Measurements from ENCODE around the gene CCNY. TPM values are rescaled to one million over a fixed set of nuclear protein-coding genes. Genes with fewer than 3 reads are reported as not detected.
A peak's percentile ranks its signal among the peaks of the same experiment; 100 is the strongest.

CCNY gene
- total and polyA plus RNA-seq, 2 of the 13 experiments (the other 11 are each of a cell fraction or from before 2014, with no cell fraction given) = 48.2 to 54.7 TPM

DNA sequence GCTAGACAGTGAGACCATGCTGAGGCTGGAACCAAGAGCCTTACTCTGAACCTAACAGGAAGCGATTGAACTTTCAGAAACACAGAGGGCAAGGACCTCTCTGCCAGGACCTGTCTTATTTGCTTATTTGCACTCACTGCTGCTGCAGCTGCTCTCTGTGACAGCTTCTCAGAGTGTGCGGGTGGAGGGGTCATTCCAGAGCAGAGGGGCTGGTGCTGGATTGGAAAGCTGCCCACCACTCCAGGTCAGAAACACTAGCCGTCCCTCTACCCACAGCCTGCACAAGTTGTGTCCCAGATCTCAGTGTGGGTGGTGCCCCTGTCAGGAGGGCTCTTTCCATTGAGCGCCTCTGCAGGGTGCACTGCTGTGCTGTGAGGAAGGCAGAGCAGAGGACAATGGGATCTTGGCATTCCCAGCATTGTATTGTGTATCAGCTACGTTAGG lies 126.2 kb downstream of the CCNY start (continued):
- TF ChIP-seq, protein P1, sequence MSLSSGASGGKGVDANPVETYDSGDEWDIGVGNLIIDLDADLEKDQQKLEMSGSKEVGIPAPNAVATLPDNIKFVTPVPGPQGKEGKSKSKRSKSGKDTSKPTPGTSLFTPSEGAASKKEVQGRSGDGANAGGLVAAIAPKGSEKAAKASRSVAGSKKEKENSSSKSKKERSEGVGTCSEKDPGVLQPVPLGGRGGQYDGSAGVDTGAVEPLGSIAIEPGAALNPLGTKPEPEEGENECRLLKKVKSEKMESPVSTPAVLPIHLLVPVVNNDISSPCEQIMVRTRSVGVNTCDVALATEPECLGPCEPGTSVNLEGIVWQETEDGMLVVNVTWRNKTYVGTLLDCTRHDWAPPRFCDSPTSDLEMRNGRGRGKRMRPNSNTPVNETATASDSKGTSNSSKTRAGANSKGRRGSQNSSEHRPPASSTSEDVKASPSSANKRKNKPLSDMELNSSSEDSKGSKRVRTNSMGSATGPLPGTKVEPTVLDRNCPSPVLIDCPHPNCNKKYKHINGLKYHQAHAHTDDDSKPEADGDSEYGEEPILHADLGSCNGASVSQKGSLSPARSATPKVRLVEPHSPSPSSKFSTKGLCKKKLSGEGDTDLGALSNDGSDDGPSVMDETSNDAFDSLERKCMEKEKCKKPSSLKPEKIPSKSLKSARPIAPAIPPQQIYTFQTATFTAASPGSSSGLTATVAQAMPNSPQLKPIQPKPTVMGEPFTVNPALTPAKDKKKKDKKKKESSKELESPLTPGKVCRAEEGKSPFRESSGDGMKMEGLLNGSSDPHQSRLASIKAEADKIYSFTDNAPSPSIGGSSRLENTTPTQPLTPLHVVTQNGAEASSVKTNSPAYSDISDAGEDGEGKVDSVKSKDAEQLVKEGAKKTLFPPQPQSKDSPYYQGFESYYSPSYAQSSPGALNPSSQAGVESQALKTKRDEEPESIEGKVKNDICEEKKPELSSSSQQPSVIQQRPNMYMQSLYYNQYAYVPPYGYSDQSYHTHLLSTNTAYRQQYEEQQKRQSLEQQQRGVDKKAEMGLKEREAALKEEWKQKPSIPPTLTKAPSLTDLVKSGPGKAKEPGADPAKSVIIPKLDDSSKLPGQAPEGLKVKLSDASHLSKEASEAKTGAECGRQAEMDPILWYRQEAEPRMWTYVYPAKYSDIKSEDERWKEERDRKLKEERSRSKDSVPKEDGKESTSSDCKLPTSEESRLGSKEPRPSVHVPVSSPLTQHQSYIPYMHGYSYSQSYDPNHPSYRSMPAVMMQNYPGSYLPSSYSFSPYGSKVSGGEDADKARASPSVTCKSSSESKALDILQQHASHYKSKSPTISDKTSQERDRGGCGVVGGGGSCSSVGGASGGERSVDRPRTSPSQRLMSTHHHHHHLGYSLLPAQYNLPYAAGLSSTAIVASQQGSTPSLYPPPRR (CRISPR knock-in tag; IDR thresholded peaks at IDR 0.05; ENCODE audit: borderline replicate concordance) = peak; percentile 46; the same call in 1 of the 2 replicates
- TF ChIP-seq FOXA1 (IDR thresholded peaks at IDR 0.05) (no peak), FOXA1 (CRISPR knock-in tag; IDR thresholded peaks at IDR 0.05) (peak; percentile 70), ZFY (CRISPR knock-in tag; IDR thresholded peaks at IDR 0.05) (no peak), ZNF292 (CRISPR knock-in tag; IDR thresholded peaks at IDR 0.05; ENCODE audit: borderline replicate concordance, low read depth) (peak; percentile 100), YEATS2 (CRISPR knock-in tag; IDR thresholded peaks at IDR 0.05; ENCODE audit: borderline replicate concordance) (no peak), ATF7 (IDR thresholded peaks at IDR 0.05) (no peak), ATF7 (CRISPR knock-in tag; IDR thresholded peaks at IDR 0.05) (no peak), ZNF841 (CRISPR knock-in tag; IDR thresholded peaks at IDR 0.05; ENCODE audit: borderline replicate concordance) (no peak), ZNF674 (CRISPR knock-in tag; IDR thresholded peaks at IDR 0.05; ENCODE audit: low read depth) (no peak), SNAPC2 (CRISPR knock-in tag; IDR thresholded peaks at IDR 0.05) (no peak), DNMT1 (CRISPR knock-in tag; IDR thresholded peaks at IDR 0.05) (no peak), ZNF3 (CRISPR knock-in tag; IDR thresholded peaks at IDR 0.05) (no peak), ZNF501 (CRISPR knock-in tag; IDR thresholded peaks at IDR 0.05) (no peak), NRL (CRISPR knock-in tag; IDR thresholded peaks at IDR 0.05; ENCODE audit: borderline replicate concordance) (no peak)
- TF ChIP-seq, protein P2, sequence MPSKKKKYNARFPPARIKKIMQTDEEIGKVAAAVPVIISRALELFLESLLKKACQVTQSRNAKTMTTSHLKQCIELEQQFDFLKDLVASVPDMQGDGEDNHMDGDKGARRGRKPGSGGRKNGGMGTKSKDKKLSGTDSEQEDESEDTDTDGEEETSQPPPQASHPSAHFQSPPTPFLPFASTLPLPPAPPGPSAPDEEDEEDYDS (CRISPR knock-in tag; IDR thresholded peaks at IDR 0.05) = 0 out of 2 replicates have a peak, but pooled peaks have one; percentile 30
- TF ChIP-seq, protein P3, sequence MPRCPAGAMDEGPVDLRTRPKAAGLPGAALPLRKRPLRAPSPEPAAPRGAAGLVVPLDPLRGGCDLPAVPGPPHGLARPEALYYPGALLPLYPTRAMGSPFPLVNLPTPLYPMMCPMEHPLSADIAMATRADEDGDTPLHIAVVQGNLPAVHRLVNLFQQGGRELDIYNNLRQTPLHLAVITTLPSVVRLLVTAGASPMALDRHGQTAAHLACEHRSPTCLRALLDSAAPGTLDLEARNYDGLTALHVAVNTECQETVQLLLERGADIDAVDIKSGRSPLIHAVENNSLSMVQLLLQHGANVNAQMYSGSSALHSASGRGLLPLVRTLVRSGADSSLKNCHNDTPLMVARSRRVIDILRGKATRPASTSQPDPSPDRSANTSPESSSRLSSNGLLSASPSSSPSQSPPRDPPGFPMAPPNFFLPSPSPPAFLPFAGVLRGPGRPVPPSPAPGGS (CRISPR knock-in tag; IDR thresholded peaks at IDR 0.05) = no peak
- TF ChIP-seq, protein P4, sequence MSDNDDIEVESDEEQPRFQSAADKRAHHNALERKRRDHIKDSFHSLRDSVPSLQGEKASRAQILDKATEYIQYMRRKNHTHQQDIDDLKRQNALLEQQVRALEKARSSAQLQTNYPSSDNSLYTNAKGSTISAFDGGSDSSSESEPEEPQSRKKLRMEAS (IDR thresholded peaks at IDR 0.05) = 0 out of 2 replicates have a peak, but pooled peaks have one; percentile 50
- TF ChIP-seq, protein P5, sequence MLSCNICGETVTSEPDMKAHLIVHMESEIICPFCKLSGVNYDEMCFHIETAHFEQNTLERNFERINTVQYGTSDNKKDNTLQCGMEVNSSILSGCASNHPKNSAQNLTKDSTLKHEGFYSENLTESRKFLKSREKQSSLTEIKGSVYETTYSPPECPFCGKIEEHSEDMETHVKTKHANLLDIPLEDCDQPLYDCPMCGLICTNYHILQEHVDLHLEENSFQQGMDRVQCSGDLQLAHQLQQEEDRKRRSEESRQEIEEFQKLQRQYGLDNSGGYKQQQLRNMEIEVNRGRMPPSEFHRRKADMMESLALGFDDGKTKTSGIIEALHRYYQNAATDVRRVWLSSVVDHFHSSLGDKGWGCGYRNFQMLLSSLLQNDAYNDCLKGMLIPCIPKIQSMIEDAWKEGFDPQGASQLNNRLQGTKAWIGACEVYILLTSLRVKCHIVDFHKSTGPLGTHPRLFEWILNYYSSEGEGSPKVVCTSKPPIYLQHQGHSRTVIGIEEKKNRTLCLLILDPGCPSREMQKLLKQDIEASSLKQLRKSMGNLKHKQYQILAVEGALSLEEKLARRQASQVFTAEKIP (CRISPR knock-in tag; IDR thresholded peaks at IDR 0.05; ENCODE audit: borderline replicate concordance) = no peak

All from HepG2 (cell line).